Testis (tissue), 2 donors: ENCODE results near the gene PRDX4.
A peak's percentile ranks its signal among the peaks of the same experiment; 100 is the strongest.

Experiments used
- POLR2A ChIP-seq: fragments of 450-650 bp; IDR thresholded peaks from one replicate; pipeline ENCODE4 v1.6.1; 2017; ENCODE audit warnings: antibody characterized with exemption, mild to moderate bottlenecking, moderate library complexity
- TF ChIP-seq, protein P1 (sequence below), 3 experiments: fragments of 450-650 bp in 2 of 3; fragments of 200-600 bp in 1 of 3; sonication (generic) in 1 of 3; IDR thresholded peaks; one replicate each; pipeline ENCODE4 v1.5.1; 2016 to 2019; ENCODE audit warnings: antibody characterized with exemption in 3 of 3, mild to moderate bottlenecking in 2 of 3, moderate library complexity in 1 of 3

- TF ChIP-seq, protein P1, sequence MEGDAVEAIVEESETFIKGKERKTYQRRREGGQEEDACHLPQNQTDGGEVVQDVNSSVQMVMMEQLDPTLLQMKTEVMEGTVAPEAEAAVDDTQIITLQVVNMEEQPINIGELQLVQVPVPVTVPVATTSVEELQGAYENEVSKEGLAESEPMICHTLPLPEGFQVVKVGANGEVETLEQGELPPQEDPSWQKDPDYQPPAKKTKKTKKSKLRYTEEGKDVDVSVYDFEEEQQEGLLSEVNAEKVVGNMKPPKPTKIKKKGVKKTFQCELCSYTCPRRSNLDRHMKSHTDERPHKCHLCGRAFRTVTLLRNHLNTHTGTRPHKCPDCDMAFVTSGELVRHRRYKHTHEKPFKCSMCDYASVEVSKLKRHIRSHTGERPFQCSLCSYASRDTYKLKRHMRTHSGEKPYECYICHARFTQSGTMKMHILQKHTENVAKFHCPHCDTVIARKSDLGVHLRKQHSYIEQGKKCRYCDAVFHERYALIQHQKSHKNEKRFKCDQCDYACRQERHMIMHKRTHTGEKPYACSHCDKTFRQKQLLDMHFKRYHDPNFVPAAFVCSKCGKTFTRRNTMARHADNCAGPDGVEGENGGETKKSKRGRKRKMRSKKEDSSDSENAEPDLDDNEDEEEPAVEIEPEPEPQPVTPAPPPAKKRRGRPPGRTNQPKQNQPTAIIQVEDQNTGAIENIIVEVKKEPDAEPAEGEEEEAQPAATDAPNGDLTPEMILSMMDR (IDR thresholded peaks at IDR 0.05), result no peak
- TF ChIP-seq POLR2A, result peak; percentile 34
Measured at GRCh38 chrX:23667239-23668177, at the start of gene PRDX4.
